ENCODE data around the gene SAXO1. TPM values are rescaled to one million over a fixed set of nuclear protein-coding genes. Genes with fewer than 3 reads are reported as not detected.

SAXO1 gene
- total RNA-seq, 1 experiment from 2014 or later, result not detected

GRCh38 chr9:18906656-18907395 is 126.2 kb downstream of the SAXO1 start:
- H3K9me2 ChIP-seq (ENCODE audit: insufficient read depth), result no peaks in the 10 kb centered on the region
- no peak overlapping the region for H3K27ac ChIP-seq (ENCODE audit: low read depth, low read length)
- no peaks in the 10 kb centered on the region for H3K36me3 ChIP-seq (ENCODE audit: control insufficient read depth in 1 of 2, insufficient read depth in 2 of 2, low read length in 2 of 2)
- ATAC-seq, result no peak
- H3K9me3 ChIP-seq (ENCODE audit: control insufficient read depth in 1 of 2, insufficient read depth in 1 of 2, low read depth in 1 of 2, low read length in 2 of 2), result no peaks in the 10 kb centered on the region
- H3K9ac ChIP-seq (ENCODE audit: low read length), result no peak overlapping the region
- no TSS peak for BruUV-seq (replicated peaks)
- H3K4me2 ChIP-seq (ENCODE audit: low read length), result no peak overlapping the region
- H3K79me2 ChIP-seq (ENCODE audit: insufficient read depth, low read length), result no peaks in the 10 kb centered on the region
- H3K4me3 ChIP-seq (replicated peaks in 1 of 2; ENCODE audit: low read depth in 1 of 2, low read length in 2 of 2), result no peak overlapping the region
- intact Hi-C loops (cut with micrococcal nuclease), result no loop called here
- TF ChIP-seq CBX3 (IDR thresholded peaks at IDR 0.05; ENCODE audit: low read depth), result no peak
- no peaks in the 10 kb centered on the region for H4K20me1 ChIP-seq (ENCODE audit: insufficient read depth)
- DNase-seq (ENCODE audit: low read depth, low spot score), result no peak
- H3K4me1 ChIP-seq (ENCODE audit: control insufficient read depth in 1 of 2, insufficient read depth in 2 of 2, low read length in 2 of 2), result no peaks in the 10 kb centered on the region
- RAD21 ChIA-PET (ENCODE audit: low non-redundant PET in 1 of 2, low total read pairs in 2 of 2, uncharacterized antibody in 2 of 2, unreplicated experiment in 2 of 2), result no interaction called here
- POLR2A ChIA-PET, result no interaction called here
- H2AFZ ChIP-seq (ENCODE audit: low read depth, low read length, poor library complexity, severe bottlenecking), result no peak overlapping the region
- H3K27me3 ChIP-seq (ENCODE audit: insufficient read depth, low read length), result peaks cover 19% of the 10 kb centered on the region
- CTCF ChIA-PET, result no interaction called here

- H3K9ac ChIP-seq (ENCODE audit: low read length), result no peak overlapping the region
- no peaks in the 10 kb centered on the region for H3K79me2 ChIP-seq (ENCODE audit: insufficient read depth, low read length)
- H3K27me3 ChIP-seq (ENCODE audit: insufficient read depth, low read length), result peaks cover 19% of the 10 kb centered on the region
- H3K9me3 ChIP-seq (ENCODE audit: control insufficient read depth in 1 of 2, insufficient read depth in 1 of 2, low read depth in 1 of 2, low read length in 2 of 2), result no peaks in the 10 kb centered on the region
- DNase-seq (ENCODE audit: low read depth, low spot score), result no peak
- TF ChIP-seq ATF3 (IDR thresholded peaks at IDR 0.05), result no peak
- TF ChIP-seq RAD21 (IDR thresholded peaks at IDR 0.05; ENCODE audit: low read depth), result no peak
- no peak for TF ChIP-seq POLR2A (IDR thresholded peaks at IDR 0.05; ENCODE audit: borderline replicate concordance, extremely low read depth, insufficient read depth, insufficient read length)
- TF ChIP-seq JUND (IDR thresholded peaks at IDR 0.05), result no peak
- TF ChIP-seq ELF1 (IDR thresholded peaks at IDR 0.05; ENCODE audit: borderline replicate concordance, low read depth), result no peak
- no peak for TF ChIP-seq FOSL1 (IDR thresholded peaks at IDR 0.05; ENCODE audit: low read depth)
- no peak for TF ChIP-seq CEBPB (IDR thresholded peaks at IDR 0.05; ENCODE audit: low read depth)
- TF ChIP-seq ZFX (IDR thresholded peaks at IDR 0.05), result no peak
- no peak for TF ChIP-seq YY1 (IDR thresholded peaks at IDR 0.05; ENCODE audit: extremely low read depth, insufficient replicate concordance, low read depth, low read length)
- no peak for TF ChIP-seq EZH2phosphoT487 (IDR thresholded peaks at IDR 0.05; ENCODE audit: borderline replicate concordance)
- TF ChIP-seq ZNF274 (IDR thresholded peaks at IDR 0.05; ENCODE audit: low read depth, low read length), result no peak
- no peak for TF ChIP-seq SRF (IDR thresholded peaks at IDR 0.05; ENCODE audit: low read depth)
- TF ChIP-seq CBX3 (IDR thresholded peaks at IDR 0.05; ENCODE audit: low read depth), result no peak
- no peak for TF ChIP-seq TCF7L2 (IDR thresholded peaks at IDR 0.05; ENCODE audit: borderline replicate concordance, extremely low read depth, insufficient read depth, insufficient read length)
- TF ChIP-seq POLR2AphosphoS5 (IDR thresholded peaks at IDR 0.05; ENCODE audit: low read depth, low read length), result no peak
- no peaks in the 10 kb centered on the region for H3K36me3 ChIP-seq (ENCODE audit: control insufficient read depth in 1 of 2, insufficient read depth in 2 of 2, low read length in 2 of 2)
- no peak overlapping the region for H3K27ac ChIP-seq (ENCODE audit: low read depth, low read length)
- H3K4me1 ChIP-seq (ENCODE audit: control insufficient read depth in 1 of 2, insufficient read depth in 2 of 2, low read length in 2 of 2), result no peaks in the 10 kb centered on the region
- H3K4me2 ChIP-seq (ENCODE audit: low read length), result no peak overlapping the region
- H4K20me1 ChIP-seq (ENCODE audit: insufficient read depth), result no peaks in the 10 kb centered on the region
- no TSS peak for BruUV-seq (replicated peaks)
- H3K9me2 ChIP-seq (ENCODE audit: insufficient read depth), result no peaks in the 10 kb centered on the region
- intact Hi-C loops (cut with micrococcal nuclease), result no loop called here
- H3K4me3 ChIP-seq (replicated peaks in 1 of 2; ENCODE audit: low read depth in 1 of 2, low read length in 2 of 2), result no peak overlapping the region
- H2AFZ ChIP-seq (ENCODE audit: low read depth, low read length, poor library complexity, severe bottlenecking), result no peak overlapping the region
- ChIA-PET CTCF (no interaction called here), POLR2A (no interaction called here), RAD21 (ENCODE audit: low non-redundant PET in 1 of 2, low total read pairs in 2 of 2, uncharacterized antibody in 2 of 2, unreplicated experiment in 2 of 2) (no interaction called here)
- ATAC-seq, result no peak
These were observed 127.0 kb downstream of the SAXO1 start for GRCh38 chr9:18905883-18906629.

Data from HCT116 (cell line).